Vagina (tissue), 2 donors: ENCODE measurements around the gene PSMD6.

Experiments
- CTCF ChIP-seq, 3 experiments: fragments of 450-650 bp in 2 of 3; fragments of 200-600 bp in 1 of 3; sonication (generic) in 1 of 3; IDR thresholded peaks; one replicate each; pipeline ENCODE4 v1.5.1; 2017 to 2019; ENCODE audit warnings: antibody characterized with exemption in 3 of 3, mild to moderate bottlenecking in 2 of 3, moderate library complexity in 2 of 3
- POLR2A ChIP-seq, 2 donors: fragments of 450-650 bp; IDR thresholded peaks; one replicate each; pipeline ENCODE4 v1.6.1; 2017; ENCODE audit warnings: antibody characterized with exemption in 2 of 2, mild to moderate bottlenecking in 2 of 2, moderate library complexity in 2 of 2

- TF ChIP-seq POLR2A (IDR thresholded peaks at IDR 0.05) (no peak), CTCF (IDR thresholded peaks at IDR 0.05) (no peak)
Observed at GRCh38 chr3:64019879-64020278, 3.4 kb downstream of the PSMD6 start.
